ENCODE data around the gene NCOA7.
"Not testable (repeated sequence)": the region's sequence is repeated elsewhere in the genome, so short reads cannot be mapped to it uniquely, and the experiment has no call there.

The NCOA7 gene

DNA sequence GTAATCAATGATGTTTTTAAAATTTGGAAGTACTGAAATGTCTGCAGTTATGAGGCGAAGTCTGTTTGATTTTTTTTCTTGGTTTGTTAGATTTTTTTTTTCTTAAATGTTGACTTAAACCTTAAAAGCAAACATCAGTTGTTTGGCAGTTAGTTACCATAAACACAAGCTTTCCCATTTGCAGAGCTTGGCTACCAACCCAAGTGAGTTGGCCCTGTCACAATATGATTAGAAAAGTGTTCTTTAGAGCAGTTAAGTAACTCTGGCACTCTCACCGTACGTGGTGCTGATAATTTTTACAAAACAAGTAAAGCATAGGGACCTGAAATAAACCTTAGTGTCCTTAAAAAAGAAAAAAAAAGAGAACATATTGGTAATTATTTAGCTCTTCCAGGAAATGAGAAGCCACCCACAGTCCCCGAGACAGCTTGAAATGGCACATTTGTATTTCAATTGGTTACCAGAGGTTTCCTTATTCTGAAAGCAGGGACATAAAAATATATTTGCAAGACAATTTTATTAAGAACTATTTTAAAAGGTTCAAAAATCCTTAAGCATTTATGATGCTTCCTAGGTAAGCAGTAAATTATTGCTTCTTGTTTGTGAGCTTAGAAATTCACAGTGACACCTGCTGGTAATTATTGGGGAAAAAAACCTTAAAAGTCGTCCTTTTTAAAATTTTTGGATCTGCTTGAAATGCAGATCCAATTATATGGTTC, 37.4 kb upstream of the NCOA7 start:
- no peak for DNase-seq (ENCODE audit: low read depth)

DNA sequence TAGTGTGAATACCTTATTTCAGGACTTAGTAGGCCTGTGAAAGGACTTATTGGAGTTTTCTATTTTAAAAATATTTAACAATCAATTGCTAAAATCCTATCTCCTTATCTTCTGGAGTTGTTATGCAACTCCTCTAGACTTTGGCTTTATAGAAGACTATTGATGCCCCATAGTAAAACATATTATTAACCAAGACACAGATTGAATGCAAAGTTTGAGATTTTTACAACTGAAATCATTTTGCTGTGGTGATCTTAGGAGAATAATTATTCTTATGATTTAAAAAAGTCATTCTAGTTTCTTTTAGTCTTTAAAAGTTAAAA, 36.9 kb upstream of the NCOA7 start:
- no peak for DNase-seq (ENCODE audit: low read depth)

DNA sequence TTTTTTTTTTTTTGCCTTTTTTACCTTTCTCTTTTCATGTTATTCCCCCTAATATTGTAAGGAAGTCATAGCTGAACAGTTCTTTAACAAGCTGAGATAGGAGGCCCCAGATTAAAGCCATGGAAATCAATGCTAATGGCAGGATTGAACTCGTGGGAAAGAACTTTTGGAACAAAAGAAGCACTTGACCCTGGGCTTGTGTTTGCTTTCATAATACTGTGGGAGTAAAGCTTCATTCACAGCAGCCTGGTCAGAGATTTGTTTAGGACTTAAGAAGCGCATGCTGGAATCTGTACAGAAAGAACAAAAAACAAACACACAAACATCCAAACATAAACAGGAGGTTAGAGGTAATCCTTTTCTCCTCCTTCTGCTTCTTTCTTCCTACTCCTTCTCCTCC, 36.2 kb upstream of the NCOA7 start:
- DNase-seq (ENCODE audit: low read depth) = no peak

- no peak for DNase-seq (ENCODE audit: low read depth)
Observed at GRCh38 chr6:125759184-125759902, 31.4 kb upstream of the NCOA7 start.

DNA sequence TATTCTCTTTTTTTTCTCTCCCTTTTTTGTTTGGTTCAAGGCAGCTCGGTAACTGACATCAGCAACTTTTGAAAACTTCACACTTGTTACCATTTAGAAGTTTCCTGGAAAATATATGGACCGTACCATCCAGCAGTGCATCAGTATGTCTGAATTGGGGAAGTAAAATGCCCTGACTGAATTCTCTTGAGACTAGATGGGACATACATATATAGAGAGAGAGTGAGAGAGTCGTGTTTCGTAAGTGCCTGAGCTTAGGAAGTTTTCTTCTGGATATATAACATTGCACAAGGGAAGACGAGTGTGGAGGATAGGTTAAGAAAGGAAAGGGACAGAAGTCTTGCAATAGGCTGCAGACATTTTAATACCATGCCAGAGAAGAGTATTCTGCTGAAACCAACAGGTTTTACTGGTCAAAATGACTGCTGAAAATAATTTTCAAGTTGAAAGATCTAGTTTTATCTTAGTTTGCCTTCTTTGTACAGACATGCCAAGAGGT, 30.8 kb upstream of the NCOA7 start:
- no peak for DNase-seq (ENCODE audit: low read depth)

DNA sequence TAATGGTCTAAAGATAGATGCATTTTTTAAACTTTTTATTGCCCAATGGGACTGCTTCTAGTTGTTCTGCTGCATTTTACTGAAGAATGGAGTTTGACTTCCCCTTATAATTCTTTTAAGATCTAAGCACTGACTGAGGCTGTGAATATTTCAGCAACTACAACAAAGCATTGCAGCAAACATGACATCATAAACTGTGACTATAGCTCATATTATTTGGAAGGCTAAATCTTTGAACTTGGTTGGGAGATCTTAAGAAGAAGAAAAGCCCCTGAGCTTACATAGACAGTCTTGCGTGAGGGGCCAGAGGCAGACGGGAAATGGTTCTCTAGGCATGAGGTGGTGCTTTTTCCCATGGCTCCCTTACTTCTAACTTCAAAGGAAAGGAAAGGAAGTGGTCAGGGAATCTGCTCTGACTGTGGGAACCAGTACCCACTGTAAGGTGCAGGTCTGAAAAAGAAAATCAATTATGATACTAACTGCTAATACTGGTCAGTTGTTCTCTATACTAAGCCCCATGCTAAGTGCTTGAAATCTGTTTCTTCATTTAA, 26.6 kb upstream of the NCOA7 start:
- no peak for DNase-seq (ENCODE audit: low read depth)

- DNase-seq (ENCODE audit: low read depth) = no peak
Observed at GRCh38 chr6:125765944-125766343, 24.8 kb upstream of the NCOA7 start.

DNA sequence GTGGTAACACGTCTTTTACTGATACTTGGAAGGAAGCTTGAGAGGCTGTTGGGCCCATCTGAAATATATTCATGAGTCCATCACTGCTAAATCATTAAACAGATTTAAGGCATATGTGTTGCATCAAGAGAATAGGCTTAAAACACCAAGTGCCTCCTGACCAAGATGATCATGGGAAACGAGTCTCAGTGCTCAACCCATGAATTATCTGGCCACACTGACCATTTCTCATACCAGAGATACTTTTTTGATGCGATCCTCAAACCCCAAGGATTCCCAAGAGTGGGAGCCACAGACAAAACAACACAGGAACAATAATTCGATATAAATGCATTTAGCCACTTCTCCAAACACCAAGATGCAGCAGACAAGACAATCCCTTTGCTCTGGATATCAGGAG, 24.1 kb upstream of the NCOA7 start:
- DNase-seq (ENCODE audit: low read depth) = no peak

- no peak for DNase-seq (ENCODE audit: low read depth)
Observed at GRCh38 chr6:125769147-125769783, 21.5 kb upstream of the NCOA7 start.

GRCh38 chr6:125773387-125774341, 17.1 kb upstream of the NCOA7 start:
- no peak for DNase-seq (ENCODE audit: low read depth)

GRCh38 chr6:125776107-125776826, 14.5 kb upstream of the NCOA7 start:
- not testable (repeated sequence) for DNase-seq (ENCODE audit: low read depth)

DNA sequence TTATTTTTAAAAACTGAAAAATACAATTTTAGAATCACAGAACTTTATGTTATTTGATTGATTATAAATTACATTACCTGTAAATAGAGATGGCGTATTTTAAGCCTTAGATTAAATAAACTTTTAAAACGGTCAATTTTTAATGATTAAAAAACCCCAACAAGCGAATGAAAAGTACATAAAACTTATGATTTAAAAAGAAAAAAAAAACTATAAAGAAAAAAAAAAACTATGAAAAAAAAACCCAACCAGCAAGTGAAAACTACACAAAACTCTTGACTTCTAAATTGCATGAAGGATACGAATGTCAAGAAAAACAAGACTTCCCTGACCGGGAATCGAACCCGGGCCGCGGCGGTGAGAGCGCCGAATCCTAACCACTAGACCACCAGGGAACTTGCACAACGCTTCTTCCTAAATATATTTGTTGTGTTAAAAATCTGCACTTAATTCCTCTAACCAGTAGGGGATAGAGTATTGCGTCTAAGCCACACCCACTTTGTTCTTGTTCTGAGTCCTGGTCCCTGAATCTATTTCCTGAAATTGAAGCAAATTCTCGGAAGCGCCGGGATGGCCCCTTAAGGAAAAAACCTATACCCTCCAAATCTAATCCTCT, 10.7 kb upstream of the NCOA7 start:
- DNase-seq (ENCODE audit: low read depth) = peak; percentile 81

- DNase-seq (ENCODE audit: low read depth) = peak; percentile 46
Observed at GRCh38 chr6:125780540-125781313, 10.0 kb upstream of the NCOA7 start.

GRCh38 chr6:125781314-125781868, 9.4 kb upstream of the NCOA7 start:
- no peak for DNase-seq (ENCODE audit: low read depth)

DNA sequence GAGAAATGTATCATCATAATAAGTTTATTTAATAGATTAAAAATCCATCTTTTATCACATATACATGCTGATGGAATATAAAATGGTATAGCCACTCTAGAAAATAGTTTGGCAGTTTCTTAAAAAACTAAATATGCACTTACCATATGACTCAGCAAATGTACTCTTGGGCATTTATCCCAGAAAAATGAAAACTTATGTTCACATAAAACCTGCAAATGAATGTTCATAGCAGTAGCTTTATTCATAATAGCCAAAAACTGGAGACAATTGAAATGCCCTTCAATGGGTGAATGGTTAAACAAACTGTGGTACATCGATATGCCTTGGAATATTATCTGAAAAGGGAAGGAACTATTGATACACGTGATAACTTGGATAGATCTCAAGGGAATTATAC, 6.4 kb upstream of the NCOA7 start:
- DNase-seq (ENCODE audit: low read depth) = no peak

DNA sequence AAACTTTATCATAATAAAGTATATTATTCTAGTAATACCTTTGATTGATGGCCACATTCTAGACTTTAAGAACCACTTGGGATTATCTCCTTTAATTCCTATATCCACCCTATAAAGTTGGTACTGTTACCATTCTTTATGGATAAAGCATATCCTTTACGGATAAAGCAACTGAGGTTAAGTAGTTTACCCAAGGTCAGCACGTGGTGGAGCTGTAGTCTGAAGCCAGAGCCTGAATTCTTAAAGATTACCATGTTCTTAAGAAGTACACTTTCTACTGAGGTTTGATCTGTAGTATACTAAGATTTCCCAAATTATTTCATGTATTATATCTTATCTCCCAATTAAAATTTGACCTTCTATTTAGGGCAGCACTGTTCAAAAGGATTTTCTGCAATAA, 3.0 kb upstream of the NCOA7 start:
- no peak for DNase-seq (ENCODE audit: low read depth)

GRCh38 chr6:125789167-125789566, 1.6 kb upstream of the NCOA7 start:
- DNase-seq (ENCODE audit: low read depth) = no peak

DNA sequence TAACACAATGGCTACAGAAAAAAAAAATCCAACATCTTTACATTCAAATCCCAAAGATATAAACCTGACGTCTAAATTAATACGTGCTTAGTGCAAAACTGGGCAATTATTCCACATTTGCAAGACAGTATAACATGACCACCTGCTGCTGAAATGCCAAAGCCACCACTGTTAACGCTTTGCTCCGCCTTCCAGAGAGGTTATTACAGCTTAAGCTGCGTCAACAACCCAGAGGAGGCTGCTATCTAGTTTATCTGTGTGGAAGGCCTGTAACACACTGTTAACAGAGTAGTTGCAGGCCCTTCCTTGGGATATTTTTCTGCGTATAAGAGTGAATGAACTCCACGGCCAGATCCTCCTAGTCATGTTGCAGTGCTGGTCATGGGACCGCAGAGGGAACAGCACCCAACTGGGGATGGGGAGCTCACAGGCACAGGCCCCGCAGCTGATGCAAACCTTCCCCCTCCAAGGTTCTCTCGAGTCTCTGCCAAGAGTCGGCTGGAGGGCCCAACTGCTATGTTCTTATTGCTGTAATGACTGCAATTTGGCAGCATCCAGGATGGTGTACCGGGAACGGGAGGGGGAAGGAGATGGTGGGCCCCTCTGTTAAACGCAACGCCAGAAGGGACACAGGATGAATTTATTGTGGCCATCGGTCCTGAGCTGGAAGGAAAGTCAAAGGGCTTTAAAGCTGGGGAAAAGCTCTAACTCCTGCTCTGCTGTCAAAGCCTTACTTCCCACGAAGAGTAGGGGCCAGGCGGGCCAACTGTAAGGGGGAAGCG, 993 bp upstream of the NCOA7 start:
- peak; percentile 19 for DNase-seq (ENCODE audit: low read depth)

All from activated T-cell treated with anti-CD3 and anti-CD28 coated beads for 24 hours (primary cell).